Liver (tissue), 9 donors: ENCODE data around the gene UBXN7. TPM values are rescaled to one million over a fixed set of nuclear protein-coding genes. Genes with fewer than 3 reads are reported as not detected.

Experiments used
- DNase-seq: peaks from one replicate; pipeline ENCODE4 v3.0.0-alpha.2; 2017; ENCODE audit warnings: low spot score
- H3K27ac ChIP-seq, 2 donors: one replicate each; pipeline ENCODE4 v1.7.0; 2013; ENCODE audit warnings: inconsistent platforms in 2 of 2, low read length in 2 of 2, control low read depth in 1 of 2, low read depth in 1 of 2, mild to moderate bottlenecking in 1 of 2
- H3K27me3 ChIP-seq, 4 donors: one replicate each; pipeline versions ENCODE4 v1.6.1 to v1.7.0; 2013; ENCODE audit warnings: low read length in 3 of 4, inconsistent platforms in 1 of 4, mild to moderate bottlenecking in 1 of 4, moderate library complexity in 1 of 4; ENCODE audit not compliant: control insufficient read depth in 4 of 4, insufficient read depth in 4 of 4
- H3K36me3 ChIP-seq, 4 donors: one replicate each; pipeline versions ENCODE4 v1.6.1 to v1.7.0; 2013; ENCODE audit warnings: low read length in 3 of 4, mild to moderate bottlenecking in 3 of 4, low read depth in 1 of 4, moderate library complexity in 1 of 4; ENCODE audit not compliant: control insufficient read depth in 4 of 4, insufficient read depth in 3 of 4
- H3K4me1 ChIP-seq, 4 donors: one replicate each; pipeline versions ENCODE4 v1.6.1 to v1.7.0; 2013; ENCODE audit warnings: low read length in 3 of 4, mild to moderate bottlenecking in 3 of 4, moderate library complexity in 1 of 4; ENCODE audit not compliant: control insufficient read depth in 4 of 4, insufficient read depth in 4 of 4
- H3K4me3 ChIP-seq, 3 donors: one replicate each; pipeline versions ENCODE4 v1.6.1 to v1.7.0; 2013; ENCODE audit warnings: low read length in 3 of 3, control low read depth in 1 of 3, low read depth in 1 of 3, mild to moderate bottlenecking in 1 of 3
- H3K9ac ChIP-seq, 2 donors: one replicate each; pipeline ENCODE4 v1.7.0; 2013; ENCODE audit warnings: low read length in 2 of 2, mild to moderate bottlenecking in 2 of 2, moderate library complexity in 2 of 2, control low read depth in 1 of 2, low read depth in 1 of 2
- H3K9me3 ChIP-seq, 4 donors: one replicate each; pipeline versions ENCODE4 v1.6.1 to v1.7.0; 2013; ENCODE audit warnings: low read length in 3 of 4; ENCODE audit not compliant: control insufficient read depth in 4 of 4
- EGR1 ChIP-seq, 2 donors: IDR thresholded peaks; 2 replicates each; pipeline ENCODE4 v1.6.1; 2016 to 2018; ENCODE audit warnings: antibody characterized with exemption in 2 of 2, low read depth in 2 of 2
- FOXA2 ChIP-seq: IDR thresholded peaks from 2 replicates; pipeline ENCODE4 v1.6.1; 2016; ENCODE audit warnings: antibody characterized with exemption
- GABPA ChIP-seq, 2 donors: IDR thresholded peaks in 1 of 2; conservative IDR thresholded peaks in 1 of 2; 2 replicates each; pipeline ENCODE4 v1.6.1; 2016; ENCODE audit warnings: antibody characterized with exemption in 2 of 2, mild to moderate bottlenecking in 1 of 2, moderate library complexity in 1 of 2
- HNF4A ChIP-seq, 2 donors: conservative IDR thresholded peaks; 2 replicates each; pipeline ENCODE4 v1.6.1; 2016; ENCODE audit warnings: antibody characterized with exemption in 2 of 2, mild to moderate bottlenecking in 2 of 2
- HNF4G ChIP-seq: IDR thresholded peaks from 2 replicates; pipeline ENCODE4 v1.6.1; 2016; ENCODE audit warnings: antibody characterized with exemption
- JUND ChIP-seq, 2 donors: IDR thresholded peaks; 2 replicates each; pipeline ENCODE4 v1.6.1; 2016; ENCODE audit warnings: antibody characterized with exemption in 2 of 2
- NR2F2 ChIP-seq: IDR thresholded peaks from 2 replicates; pipeline ENCODE4 v1.6.1; 2016; ENCODE audit warnings: antibody characterized with exemption
- RXRA ChIP-seq, 2 donors: IDR thresholded peaks; 2 replicates each; pipeline ENCODE4 v1.6.1; 2017 to 2018; ENCODE audit warnings: antibody characterized with exemption in 2 of 2, mild to moderate bottlenecking in 1 of 2
- SP1 ChIP-seq: IDR thresholded peaks from 2 replicates; pipeline ENCODE4 v1.6.1; 2018; ENCODE audit warnings: antibody characterized with exemption, mild to moderate bottlenecking
- TAF1 ChIP-seq: conservative IDR thresholded peaks from 2 replicates; pipeline ENCODE4 v1.6.1; 2016; ENCODE audit warnings: antibody characterized with exemption, mild to moderate bottlenecking
- YY1 ChIP-seq: IDR thresholded peaks from 2 replicates; pipeline ENCODE4 v1.6.1; 2016; ENCODE audit warnings: antibody characterized with exemption, mild to moderate bottlenecking
- WGBS: extraction: QIAGEN DNeasy Blood & Tissue Kit; methylation state at CpG from one replicate; pipeline ENCODE4 v1.1.7; 2013; 5-methylcytosine and 5-hydroxymethylcytosine counted together
- polyA plus RNA-seq, 2 donors: library from polyadenylated mRNA; stranded (reverse) in 1 of 2; unstranded in 1 of 2; fragments of 200-250 nt in 1 of 2; fragments of >200 nt in 1 of 2; fragmentation: Nextera tagmentation in 1 of 2; extraction: Ambion mirVana in 1 of 2; gene quantifications; one replicate each; pipeline versions ENCODE4 v1.2.1 to v1.2.3, GENCODE V29; 2013 to 2015
- total RNA-seq, 2 donors: library from RNA; depleted of rRNA; stranded (reverse); fragments of >200 nt; gene quantifications; one replicate each; pipeline ENCODE4 v1.2.3, GENCODE V29; 2014
- TF ChIP-seq, protein P1 (sequence below): IDR thresholded peaks from 2 replicates; pipeline ENCODE4 v1.6.1; 2016; ENCODE audit warnings: antibody characterized with exemption
- TF ChIP-seq, protein P2 (sequence below): fragments of 150-350 bp; IDR thresholded peaks from 2 replicates; pipeline ENCODE4 v1.5.1; 2017; ENCODE audit warnings: improper control_type of control experiment, low read depth, low read length; ENCODE audit not compliant: missing input control
- TF ChIP-seq, protein P3 (sequence below): IDR thresholded peaks from 2 replicates; pipeline ENCODE4 v1.6.1; 2016; ENCODE audit warnings: antibody characterized with exemption
- TF ChIP-seq, protein P4 (sequence below): IDR thresholded peaks from 2 replicates; pipeline ENCODE4 v1.6.1; 2016; ENCODE audit warnings: antibody characterized with exemption
- donor health status: healthy.
- donor health status: healthy.
- donor health status: healthy.
- donor health status: healthy.
- donor health status: healthy.

Gene UBXN7
- total and polyA plus RNA-seq, 4 donors = 2.9 to 15.5 (median 7.7) TPM

DNA sequence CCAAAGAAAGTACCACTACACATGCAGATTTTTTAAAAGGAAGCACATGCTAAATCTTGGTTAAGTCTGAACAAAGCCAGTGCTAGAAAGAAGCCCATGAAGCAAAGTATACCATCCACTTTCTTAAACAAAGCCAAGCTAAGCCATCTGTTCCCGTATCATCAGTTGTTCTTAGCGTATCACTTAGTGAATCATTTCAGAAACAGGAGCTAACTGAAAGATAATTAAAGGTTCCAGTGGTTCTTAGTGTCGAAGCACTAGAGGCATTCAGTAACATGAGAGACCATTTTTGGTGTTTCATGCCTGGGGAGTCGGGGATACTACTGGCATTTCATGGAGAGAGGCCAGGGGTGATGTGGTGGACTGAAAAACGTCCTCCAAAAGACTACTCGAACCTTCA, 12.8 kb downstream of the UBXN7 start:
- no peak for DNase-seq
- H3K9ac ChIP-seq = no peak overlapping the region
- H3K4me3 ChIP-seq = no peak overlapping the region
- no peaks in the 10 kb centered on the region for H3K4me1 ChIP-seq
- no peaks in the 10 kb centered on the region for H3K27me3 ChIP-seq
- TF ChIP-seq FOXA2 (no peak), RXRA (IDR thresholded peaks at IDR 0.05) (no peak), JUND (IDR thresholded peaks at IDR 0.05) (no peak), GABPA (IDR thresholded peaks at IDR 0.05 in 1 of 2, conservative IDR thresholded peaks at IDR 0.05 in 1 of 2) (no peak), EGR1 (IDR thresholded peaks at IDR 0.05; ENCODE audit: low read depth in 2 of 2) (no peak), HNF4A (conservative IDR thresholded peaks at IDR 0.05) (no peak), YY1 (no peak), NR2F2 (no peak), TAF1 (no peak)
- TF ChIP-seq, protein P1, sequence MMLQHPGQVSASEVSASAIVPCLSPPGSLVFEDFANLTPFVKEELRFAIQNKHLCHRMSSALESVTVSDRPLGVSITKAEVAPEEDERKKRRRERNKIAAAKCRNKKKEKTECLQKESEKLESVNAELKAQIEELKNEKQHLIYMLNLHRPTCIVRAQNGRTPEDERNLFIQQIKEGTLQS = no peak
- TF ChIP-seq, protein P2, sequence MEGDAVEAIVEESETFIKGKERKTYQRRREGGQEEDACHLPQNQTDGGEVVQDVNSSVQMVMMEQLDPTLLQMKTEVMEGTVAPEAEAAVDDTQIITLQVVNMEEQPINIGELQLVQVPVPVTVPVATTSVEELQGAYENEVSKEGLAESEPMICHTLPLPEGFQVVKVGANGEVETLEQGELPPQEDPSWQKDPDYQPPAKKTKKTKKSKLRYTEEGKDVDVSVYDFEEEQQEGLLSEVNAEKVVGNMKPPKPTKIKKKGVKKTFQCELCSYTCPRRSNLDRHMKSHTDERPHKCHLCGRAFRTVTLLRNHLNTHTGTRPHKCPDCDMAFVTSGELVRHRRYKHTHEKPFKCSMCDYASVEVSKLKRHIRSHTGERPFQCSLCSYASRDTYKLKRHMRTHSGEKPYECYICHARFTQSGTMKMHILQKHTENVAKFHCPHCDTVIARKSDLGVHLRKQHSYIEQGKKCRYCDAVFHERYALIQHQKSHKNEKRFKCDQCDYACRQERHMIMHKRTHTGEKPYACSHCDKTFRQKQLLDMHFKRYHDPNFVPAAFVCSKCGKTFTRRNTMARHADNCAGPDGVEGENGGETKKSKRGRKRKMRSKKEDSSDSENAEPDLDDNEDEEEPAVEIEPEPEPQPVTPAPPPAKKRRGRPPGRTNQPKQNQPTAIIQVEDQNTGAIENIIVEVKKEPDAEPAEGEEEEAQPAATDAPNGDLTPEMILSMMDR = no peak
- 95% methylated on average over 6 of the region's 6 CpGs for WGBS
- H3K9me3 ChIP-seq = no peaks in the 10 kb centered on the region
- H3K36me3 ChIP-seq = no peaks in the 10 kb centered on the region
- no peak overlapping the region for H3K27ac ChIP-seq

DNA sequence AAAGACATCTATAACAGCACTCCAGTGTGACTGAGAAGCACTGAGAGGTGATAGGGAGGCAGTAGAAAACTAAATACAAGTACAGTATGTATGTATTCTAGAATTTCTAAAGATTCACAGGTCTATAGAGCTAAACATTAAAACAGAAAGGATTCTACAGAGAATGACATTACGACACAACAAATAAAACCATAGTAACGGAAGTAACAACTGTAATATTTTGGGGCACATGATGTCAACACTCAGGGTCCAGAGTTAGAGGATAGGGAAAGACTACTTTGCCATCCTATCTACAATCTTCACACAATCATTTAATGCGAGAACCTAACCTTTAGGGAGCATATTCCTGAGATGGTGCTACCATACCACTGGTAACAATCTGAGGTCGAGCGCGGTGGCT, 13.6 kb downstream of the UBXN7 start:
- TF ChIP-seq SP1 (no peak), NR2F2 (no peak), HNF4G (no peak), FOXA2 (no peak), EGR1 (IDR thresholded peaks at IDR 0.05; ENCODE audit: low read depth in 2 of 2) (no peak), TAF1 (no peak), HNF4A (conservative IDR thresholded peaks at IDR 0.05) (no peak), GABPA (IDR thresholded peaks at IDR 0.05 in 1 of 2, conservative IDR thresholded peaks at IDR 0.05 in 1 of 2) (no peak)
- TF ChIP-seq, protein P3, sequence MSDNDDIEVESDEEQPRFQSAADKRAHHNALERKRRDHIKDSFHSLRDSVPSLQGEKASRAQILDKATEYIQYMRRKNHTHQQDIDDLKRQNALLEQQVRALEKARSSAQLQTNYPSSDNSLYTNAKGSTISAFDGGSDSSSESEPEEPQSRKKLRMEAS = no peak
- TF ChIP-seq, protein P2 = no peak
- TF ChIP-seq, protein P4, sequence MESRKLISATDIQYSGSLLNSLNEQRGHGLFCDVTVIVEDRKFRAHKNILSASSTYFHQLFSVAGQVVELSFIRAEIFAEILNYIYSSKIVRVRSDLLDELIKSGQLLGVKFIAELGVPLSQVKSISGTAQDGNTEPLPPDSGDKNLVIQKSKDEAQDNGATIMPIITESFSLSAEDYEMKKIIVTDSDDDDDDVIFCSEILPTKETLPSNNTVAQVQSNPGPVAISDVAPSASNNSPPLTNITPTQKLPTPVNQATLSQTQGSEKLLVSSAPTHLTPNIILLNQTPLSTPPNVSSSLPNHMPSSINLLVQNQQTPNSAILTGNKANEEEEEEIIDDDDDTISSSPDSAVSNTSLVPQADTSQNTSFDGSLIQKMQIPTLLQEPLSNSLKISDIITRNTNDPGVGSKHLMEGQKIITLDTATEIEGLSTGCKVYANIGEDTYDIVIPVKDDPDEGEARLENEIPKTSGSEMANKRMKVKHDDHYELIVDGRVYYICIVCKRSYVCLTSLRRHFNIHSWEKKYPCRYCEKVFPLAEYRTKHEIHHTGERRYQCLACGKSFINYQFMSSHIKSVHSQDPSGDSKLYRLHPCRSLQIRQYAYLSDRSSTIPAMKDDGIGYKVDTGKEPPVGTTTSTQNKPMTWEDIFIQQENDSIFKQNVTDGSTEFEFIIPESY = no peak
- H3K4me3 ChIP-seq = no peak overlapping the region
- no peaks in the 10 kb centered on the region for H3K36me3 ChIP-seq
- H3K4me1 ChIP-seq = no peaks in the 10 kb centered on the region
- 96% methylated on average over 6 of the region's 6 CpGs for WGBS
- no peaks in the 10 kb centered on the region for H3K9me3 ChIP-seq
- no peaks in the 10 kb centered on the region for H3K27me3 ChIP-seq
- H3K27ac ChIP-seq = no peak overlapping the region
- H3K9ac ChIP-seq = no peak overlapping the region
- DNase-seq = no peak
